ENCODE results near the gene PRKCH.

The PRKCH gene

DNA sequence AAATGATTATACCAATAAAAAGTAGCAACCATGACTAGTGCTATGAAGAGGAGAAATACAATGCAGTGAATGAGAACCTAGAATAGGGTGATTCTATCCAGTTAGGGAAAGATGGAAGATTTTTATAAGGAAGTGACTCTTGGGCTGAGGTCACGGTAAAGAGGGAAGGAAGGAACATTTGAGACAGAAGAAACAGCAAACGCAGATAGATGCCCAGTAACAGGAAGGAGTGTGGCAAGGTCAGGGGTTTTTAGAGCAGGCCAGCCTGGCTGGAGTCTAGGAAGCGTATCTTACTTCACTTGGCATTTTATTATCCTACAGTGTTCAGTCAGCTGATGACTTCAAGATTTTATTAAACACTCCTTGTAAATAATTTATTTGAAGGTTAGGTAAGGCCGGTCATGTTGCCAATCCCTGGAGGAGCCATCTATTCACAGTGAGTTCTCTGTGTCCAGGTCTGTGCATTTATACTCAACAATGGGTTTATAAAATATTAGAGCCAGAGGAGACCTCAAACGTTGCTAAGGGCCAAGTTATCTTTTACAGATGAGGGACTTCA is 170.6 kb downstream of the PRKCH start:
- no peaks in the 10 kb centered on the region for H3K9me3 Mint-ChIP-seq
- H3K36me3 Mint-ChIP-seq (ENCODE audit: low read depth) = peaks cover 53% of the 10 kb centered on the region
- peaks cover 19% of the 10 kb centered on the region for H3K4me1 Mint-ChIP-seq
- ATAC-seq = no peak
- no peak overlapping the region for H3K27ac Mint-ChIP-seq
- DNase-seq = no peak
- no peaks in the 10 kb centered on the region for H3K27me3 Mint-ChIP-seq
- no peak overlapping the region for H3K4me3 Mint-ChIP-seq

- Mint-ChIP-seq H3K27ac (no peak overlapping the region), H3K27me3 (no peaks in the 10 kb centered on the region), H3K4me1 (peaks cover 19% of the 10 kb centered on the region), H3K36me3 (ENCODE audit: low read depth) (peaks cover 53% of the 10 kb centered on the region), H3K4me3 (no peak overlapping the region), H3K9me3 (no peaks in the 10 kb centered on the region)
- no peak for DNase-seq
- ATAC-seq = no peak
These were observed 171.1 kb downstream of the PRKCH start for GRCh38 chr14:61492474-61492873.

GRCh38 chr14:61493239-61493638 is 171.9 kb downstream of the PRKCH start:
- no peaks in the 10 kb centered on the region for H3K27me3 Mint-ChIP-seq
- no peak overlapping the region for H3K4me3 Mint-ChIP-seq
- DNase-seq = no peak

DNA sequence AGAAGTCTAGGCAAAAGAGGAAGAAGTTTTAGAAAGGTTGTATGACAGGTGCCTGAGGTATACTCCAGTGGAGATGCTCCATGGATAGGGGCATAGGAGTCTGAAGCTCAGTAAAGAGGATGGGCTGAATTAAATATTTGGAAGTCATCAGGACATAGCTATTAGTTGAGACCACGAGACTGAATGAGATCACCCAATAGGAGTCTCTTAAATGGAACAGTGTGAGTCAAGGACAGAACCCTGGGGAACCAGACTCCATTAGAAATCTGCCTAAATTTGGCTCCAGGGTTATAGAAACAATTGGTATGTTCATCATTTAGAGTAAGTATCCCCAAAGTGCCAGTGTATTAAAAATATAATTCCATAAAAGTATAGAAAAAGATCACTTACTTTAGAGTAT is 172.6 kb downstream of the PRKCH start:
- no peak for DNase-seq
- H3K36me3 Mint-ChIP-seq (ENCODE audit: low read depth) = peaks cover 52% of the 10 kb centered on the region
- no peak overlapping the region for H3K27ac Mint-ChIP-seq
- H3K9me3 Mint-ChIP-seq = no peaks in the 10 kb centered on the region
- no peaks in the 10 kb centered on the region for H3K27me3 Mint-ChIP-seq
- peaks cover 31% of the 10 kb centered on the region for H3K4me1 Mint-ChIP-seq
- no peak overlapping the region for H3K4me3 Mint-ChIP-seq
- ATAC-seq = no peak

More at GRCh38 chr14:61493239-61493638, 171.9 kb downstream of the PRKCH start:
- no peak for ATAC-seq
- no peaks in the 10 kb centered on the region for H3K9me3 Mint-ChIP-seq
- H3K27ac Mint-ChIP-seq = no peak overlapping the region
- H3K36me3 Mint-ChIP-seq (ENCODE audit: low read depth) = peaks cover 53% of the 10 kb centered on the region
- peaks cover 24% of the 10 kb centered on the region for H3K4me1 Mint-ChIP-seq

- H3K4me1 Mint-ChIP-seq = peaks cover 49% of the 10 kb centered on the region
These were observed 174.4 kb downstream of the PRKCH start for GRCh38 chr14:61495809-61496208.

GRCh38 chr14:61498303-61498702 is 176.9 kb downstream of the PRKCH start:
- Mint-ChIP-seq H3K9me3 (no peaks in the 10 kb centered on the region), H3K27ac (peak overlapping the region; percentile 100), H3K4me3 (no peak overlapping the region), H3K27me3 (no peaks in the 10 kb centered on the region), H3K36me3 (ENCODE audit: low read depth) (peaks cover 61% of the 10 kb centered on the region), H3K4me1 (peaks cover 74% of the 10 kb centered on the region)
- DNase-seq = no peak
- no peak for ATAC-seq

More at GRCh38 chr14:61495809-61496208, 174.4 kb downstream of the PRKCH start:
- no peaks in the 10 kb centered on the region for H3K27me3 Mint-ChIP-seq
- H3K4me3 Mint-ChIP-seq = no peak overlapping the region
- peak overlapping the region; percentile 77 for H3K27ac Mint-ChIP-seq
- DNase-seq = no peak
- H3K36me3 Mint-ChIP-seq (ENCODE audit: low read depth) = peaks cover 50% of the 10 kb centered on the region
- H3K9me3 Mint-ChIP-seq = no peaks in the 10 kb centered on the region
- no peak for ATAC-seq

- no peaks in the 10 kb centered on the region for H3K27me3 Mint-ChIP-seq
- DNase-seq = no peak
- no peaks in the 10 kb centered on the region for H3K9me3 Mint-ChIP-seq
- H3K4me1 Mint-ChIP-seq = peaks cover 79% of the 10 kb centered on the region
- H3K27ac Mint-ChIP-seq = peak overlapping the region; percentile 100
- no peak for ATAC-seq
- peaks cover 65% of the 10 kb centered on the region for H3K36me3 Mint-ChIP-seq (ENCODE audit: low read depth)
- H3K4me3 Mint-ChIP-seq = no peak overlapping the region
These were observed 177.4 kb downstream of the PRKCH start for GRCh38 chr14:61498811-61499210.

GRCh38 chr14:61499991-61500390 is 178.6 kb downstream of the PRKCH start:
- H3K36me3 Mint-ChIP-seq (ENCODE audit: low read depth) = peaks cover 69% of the 10 kb centered on the region
- peaks cover 91% of the 10 kb centered on the region for H3K4me1 Mint-ChIP-seq
- peaks cover 5% of the 10 kb centered on the region for H3K9me3 Mint-ChIP-seq

GRCh38 chr14:61501714-61502458 is 180.5 kb downstream of the PRKCH start:
- ATAC-seq (no peak), DNase-seq (no peak)
- Mint-ChIP-seq H3K27me3 (no peaks in the 10 kb centered on the region), H3K4me1 (peaks cover 98% of the 10 kb centered on the region), H3K9me3 (peaks cover 5% of the 10 kb centered on the region), H3K4me3 (peak overlapping the region; percentile 68), H3K27ac (peak overlapping the region; percentile 100), H3K36me3 (ENCODE audit: low read depth) (peaks cover 65% of the 10 kb centered on the region)

More at GRCh38 chr14:61499991-61500390, 178.6 kb downstream of the PRKCH start:
- H3K27ac Mint-ChIP-seq = peak overlapping the region; percentile 100
- DNase-seq (no peak), ATAC-seq (no peak)
- H3K27me3 Mint-ChIP-seq = no peaks in the 10 kb centered on the region
- H3K4me3 Mint-ChIP-seq = no peak overlapping the region

DNA sequence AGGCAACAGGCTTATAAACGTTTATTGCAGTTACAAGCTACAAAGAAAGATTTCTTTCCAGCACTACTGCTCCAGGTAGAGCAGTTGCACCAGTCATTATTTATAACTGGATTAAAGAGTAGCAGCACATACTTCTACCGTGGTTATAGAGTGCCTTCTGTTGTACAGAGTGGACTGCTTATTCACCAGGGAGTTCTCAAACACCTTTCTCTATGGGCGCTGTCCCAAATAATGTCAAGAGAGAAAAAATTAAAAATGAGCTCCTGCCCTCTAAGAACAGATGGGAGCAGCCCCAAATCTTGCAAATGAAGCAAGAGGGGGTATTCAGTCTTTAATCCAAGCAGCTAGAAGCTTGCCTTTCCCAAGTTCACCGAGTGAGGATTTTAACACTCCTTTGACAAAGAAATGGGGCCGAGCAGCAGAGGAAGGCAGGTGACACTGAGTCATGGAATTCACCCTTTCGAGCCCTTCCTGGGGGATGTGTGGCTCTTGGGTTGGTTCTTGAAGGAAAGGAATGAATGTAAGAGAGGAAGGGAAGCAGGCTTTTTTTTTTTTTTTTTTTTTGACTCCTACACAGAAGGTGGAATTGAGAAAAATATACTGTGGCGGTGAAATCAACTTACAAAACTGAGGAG is 181.2 kb downstream of the PRKCH start:
- ATAC-seq = peak; percentile 25
- H3K27ac Mint-ChIP-seq = peak overlapping the region; percentile 100

DNA sequence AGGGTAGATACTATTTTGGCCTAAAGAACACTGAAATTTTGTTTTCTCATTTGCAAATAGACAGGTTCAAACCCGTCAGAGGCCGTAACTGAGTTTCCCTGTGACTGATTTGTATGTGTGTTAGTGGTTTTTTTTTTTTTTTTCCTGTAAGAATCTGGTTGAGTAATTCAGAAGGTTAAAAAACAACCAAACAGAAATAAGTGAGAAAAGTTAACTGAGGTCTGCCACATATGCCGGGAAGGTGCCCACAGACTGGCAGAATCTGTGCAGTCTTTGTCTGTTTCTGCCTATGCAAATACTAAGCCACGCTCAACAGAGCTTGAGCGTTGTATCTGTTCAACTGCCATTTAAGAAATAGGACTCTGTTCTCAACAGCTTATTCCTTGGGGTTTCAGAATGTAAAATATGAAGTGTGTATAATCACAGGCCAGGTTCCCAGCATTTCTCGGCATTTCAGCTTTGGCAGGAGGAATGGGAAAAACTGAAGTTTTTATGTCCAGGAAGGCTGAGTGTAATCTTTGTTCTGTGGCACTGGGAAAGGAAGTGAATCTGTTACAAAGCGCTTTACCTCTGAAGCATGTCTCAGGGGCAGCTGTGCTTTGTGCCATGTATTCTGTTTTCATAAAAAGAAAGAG is 181.9 kb downstream of the PRKCH start:
- no peaks in the 10 kb centered on the region for H3K27me3 Mint-ChIP-seq
- H3K36me3 Mint-ChIP-seq (ENCODE audit: low read depth) = peaks cover 68% of the 10 kb centered on the region
- H3K9me3 Mint-ChIP-seq = peaks cover 9% of the 10 kb centered on the region
- peak overlapping the region; percentile 68 for H3K4me3 Mint-ChIP-seq
- ATAC-seq (peak; percentile 71), DNase-seq (peak; percentile 63)
- H3K4me1 Mint-ChIP-seq = peaks cover 100% of the 10 kb centered on the region
- peak overlapping the region; percentile 100 for H3K27ac Mint-ChIP-seq

More for the DNA sequence above, 181.2 kb downstream of the PRKCH start:
- Mint-ChIP-seq H3K36me3 (ENCODE audit: low read depth) (peaks cover 65% of the 10 kb centered on the region), H3K9me3 (peaks cover 7% of the 10 kb centered on the region), H3K4me1 (peaks cover 98% of the 10 kb centered on the region), H3K27me3 (no peaks in the 10 kb centered on the region), H3K4me3 (peak overlapping the region; percentile 68)
- no peak for DNase-seq

- peaks cover 100% of the 10 kb centered on the region for H3K4me1 Mint-ChIP-seq
- no peak for DNase-seq
- H3K36me3 Mint-ChIP-seq (ENCODE audit: low read depth) = peaks cover 71% of the 10 kb centered on the region
- peak overlapping the region; percentile 100 for H3K27ac Mint-ChIP-seq
- no peaks in the 10 kb centered on the region for H3K27me3 Mint-ChIP-seq
- no peak for ATAC-seq
- peak overlapping the region; percentile 68 for H3K4me3 Mint-ChIP-seq
- H3K9me3 Mint-ChIP-seq = peaks cover 9% of the 10 kb centered on the region
These were observed 183.5 kb downstream of the PRKCH start for GRCh38 chr14:61504901-61505300.

DNA sequence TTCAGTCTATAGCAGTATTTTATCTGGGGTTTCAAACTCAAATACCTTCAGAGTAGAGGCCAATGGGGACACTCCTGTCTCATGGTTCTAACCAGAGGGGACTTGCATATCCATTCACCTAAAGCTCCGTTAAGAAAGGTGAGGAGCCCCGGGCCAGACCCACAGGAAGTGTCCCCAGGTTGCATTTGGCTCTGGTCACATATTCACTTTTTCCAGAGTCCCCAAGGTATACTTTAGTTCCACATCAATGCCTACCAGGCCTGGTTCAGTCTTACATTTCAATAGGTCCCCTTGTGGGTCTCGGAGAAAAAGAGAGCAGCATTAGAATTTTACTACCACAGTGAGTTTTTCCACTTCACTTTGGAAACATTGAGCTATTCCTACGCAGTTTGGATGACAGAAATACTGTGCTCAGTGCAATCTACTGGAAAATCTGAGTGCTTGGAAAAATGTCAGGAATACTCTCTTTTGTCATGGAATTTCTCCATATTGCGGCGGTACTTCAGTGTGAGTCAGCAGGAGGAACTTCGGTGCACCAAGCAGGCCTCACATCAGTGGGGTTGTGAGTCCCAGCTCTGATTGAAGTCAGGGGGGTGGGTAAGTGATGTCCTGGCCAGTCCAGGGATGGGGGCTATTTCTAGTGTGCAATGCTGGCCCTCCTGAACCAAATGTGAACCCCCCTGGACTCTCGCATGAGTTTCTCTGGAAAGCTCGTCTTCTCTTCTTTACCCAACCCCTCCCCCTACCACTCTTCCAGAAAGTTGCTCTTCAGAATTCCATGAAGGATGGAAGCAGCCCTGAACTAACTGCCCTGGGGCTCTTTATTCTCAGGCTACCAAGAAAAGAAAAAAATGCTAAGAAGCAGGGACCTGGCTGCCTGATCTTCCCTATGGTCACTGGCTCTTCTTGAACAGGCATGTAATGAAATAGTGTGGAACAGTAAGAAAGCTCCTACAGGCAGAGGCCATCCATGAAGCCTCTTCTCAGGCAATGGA is 184.7 kb downstream of the PRKCH start:
- ATAC-seq (peak; percentile 70), DNase-seq (peak; percentile 52)
- peak overlapping the region; percentile 100 for H3K27ac Mint-ChIP-seq
- H3K4me3 Mint-ChIP-seq = peak overlapping the region; percentile 61
- no peaks in the 10 kb centered on the region for H3K27me3 Mint-ChIP-seq
- peaks cover 100% of the 10 kb centered on the region for H3K4me1 Mint-ChIP-seq
- peaks cover 67% of the 10 kb centered on the region for H3K36me3 Mint-ChIP-seq (ENCODE audit: low read depth)
- H3K9me3 Mint-ChIP-seq = peaks cover 9% of the 10 kb centered on the region

Measured in activated naive CD8-positive, alpha-beta T cell treated with anti-CD3 and anti-CD28 coated beads, Interleukin-2, amount 50 U/mL, for 24 hours (primary cell).